Epithelial cell of esophagus (primary cell): ENCODE data around the gene STRN3.

Experiments used
- DNase-seq: peaks from one replicate; pipeline ENCODE4 v3.0.0; 2010; ENCODE audit warnings: low read depth
- H3K4me3 ChIP-seq: 2 replicates; pipeline ENCODE4 v1.5.1; 2011; ENCODE audit warnings: mild to moderate bottlenecking, low read length, control low read depth
- TF ChIP-seq, protein P1 (sequence below): IDR thresholded peaks from 2 replicates; pipeline ENCODE4 v1.5.1; 2011; ENCODE audit warnings: low read depth, mild to moderate bottlenecking, low read length, control low read depth, inconsistent platforms; ENCODE audit not compliant: insufficient read depth; ENCODE audit errors: missing control alignments

STRN3 gene

GRCh38 chr14:30998100-30998706 lies 28.0 kb downstream of the STRN3 start:
- no peak overlapping the region for H3K4me3 ChIP-seq
- peak; percentile 88 for DNase-seq
- TF ChIP-seq, protein P1, sequence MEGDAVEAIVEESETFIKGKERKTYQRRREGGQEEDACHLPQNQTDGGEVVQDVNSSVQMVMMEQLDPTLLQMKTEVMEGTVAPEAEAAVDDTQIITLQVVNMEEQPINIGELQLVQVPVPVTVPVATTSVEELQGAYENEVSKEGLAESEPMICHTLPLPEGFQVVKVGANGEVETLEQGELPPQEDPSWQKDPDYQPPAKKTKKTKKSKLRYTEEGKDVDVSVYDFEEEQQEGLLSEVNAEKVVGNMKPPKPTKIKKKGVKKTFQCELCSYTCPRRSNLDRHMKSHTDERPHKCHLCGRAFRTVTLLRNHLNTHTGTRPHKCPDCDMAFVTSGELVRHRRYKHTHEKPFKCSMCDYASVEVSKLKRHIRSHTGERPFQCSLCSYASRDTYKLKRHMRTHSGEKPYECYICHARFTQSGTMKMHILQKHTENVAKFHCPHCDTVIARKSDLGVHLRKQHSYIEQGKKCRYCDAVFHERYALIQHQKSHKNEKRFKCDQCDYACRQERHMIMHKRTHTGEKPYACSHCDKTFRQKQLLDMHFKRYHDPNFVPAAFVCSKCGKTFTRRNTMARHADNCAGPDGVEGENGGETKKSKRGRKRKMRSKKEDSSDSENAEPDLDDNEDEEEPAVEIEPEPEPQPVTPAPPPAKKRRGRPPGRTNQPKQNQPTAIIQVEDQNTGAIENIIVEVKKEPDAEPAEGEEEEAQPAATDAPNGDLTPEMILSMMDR = no peak

DNA sequence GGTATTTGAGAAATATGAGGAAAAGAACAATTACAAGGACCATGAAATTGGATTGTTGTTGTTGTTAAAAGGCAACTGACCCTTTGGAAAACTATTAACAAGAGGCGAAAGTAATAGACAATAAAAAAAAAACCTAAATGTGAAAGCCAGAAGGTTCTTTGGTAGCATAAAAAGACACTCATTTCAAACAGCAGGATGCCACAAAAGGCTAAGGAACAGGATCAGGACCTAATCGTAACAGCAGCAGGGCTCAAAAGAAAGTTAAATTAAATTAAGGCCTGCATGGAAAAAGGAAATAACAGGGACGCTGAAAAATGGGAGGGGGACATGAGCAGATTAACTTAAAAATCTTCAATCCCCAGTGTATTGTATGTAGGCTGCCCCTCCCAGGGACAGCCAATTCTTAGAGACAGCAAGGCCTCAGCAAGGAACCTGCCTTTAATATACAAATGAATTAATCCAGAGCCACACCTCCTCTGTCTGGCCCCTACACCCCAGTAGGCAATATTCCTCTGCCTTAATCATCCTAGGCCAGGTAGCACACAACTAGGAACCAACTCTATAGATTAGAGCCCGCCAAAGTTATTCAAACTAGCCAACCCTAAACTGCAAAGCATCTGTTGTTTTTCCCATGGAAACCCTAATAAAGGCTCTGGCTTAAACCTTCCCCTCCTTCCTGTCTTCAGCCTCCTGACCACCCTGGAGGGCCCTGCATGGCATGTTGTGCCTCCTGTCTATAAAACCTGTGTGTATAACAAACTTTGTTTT lies 29.1 kb downstream of the STRN3 start:
- no peak for DNase-seq
- H3K4me3 ChIP-seq = no peak overlapping the region
- TF ChIP-seq, protein P1 = no peak

DNA sequence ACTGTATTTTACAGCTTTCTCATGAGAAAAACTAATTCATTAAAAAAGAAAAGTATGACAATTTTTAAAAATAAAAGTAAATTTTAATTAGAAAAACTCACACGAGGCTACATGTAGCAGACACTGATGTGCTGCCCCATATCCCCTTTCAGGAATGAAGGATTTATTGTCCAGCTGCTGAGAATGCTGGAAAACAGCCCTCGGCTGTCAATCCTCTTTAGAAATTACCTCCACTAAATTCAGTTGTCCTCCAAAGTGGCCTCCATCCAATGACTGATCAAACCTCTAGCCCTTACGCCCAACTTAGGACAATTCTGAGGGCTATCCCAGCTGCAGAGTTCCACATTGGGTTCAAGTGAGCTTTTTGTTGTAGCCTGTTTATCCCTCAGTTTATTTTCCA lies 30.5 kb downstream of the STRN3 start:
- TF ChIP-seq, protein P1 = no peak
- no peak overlapping the region for H3K4me3 ChIP-seq
- DNase-seq = no peak

DNA sequence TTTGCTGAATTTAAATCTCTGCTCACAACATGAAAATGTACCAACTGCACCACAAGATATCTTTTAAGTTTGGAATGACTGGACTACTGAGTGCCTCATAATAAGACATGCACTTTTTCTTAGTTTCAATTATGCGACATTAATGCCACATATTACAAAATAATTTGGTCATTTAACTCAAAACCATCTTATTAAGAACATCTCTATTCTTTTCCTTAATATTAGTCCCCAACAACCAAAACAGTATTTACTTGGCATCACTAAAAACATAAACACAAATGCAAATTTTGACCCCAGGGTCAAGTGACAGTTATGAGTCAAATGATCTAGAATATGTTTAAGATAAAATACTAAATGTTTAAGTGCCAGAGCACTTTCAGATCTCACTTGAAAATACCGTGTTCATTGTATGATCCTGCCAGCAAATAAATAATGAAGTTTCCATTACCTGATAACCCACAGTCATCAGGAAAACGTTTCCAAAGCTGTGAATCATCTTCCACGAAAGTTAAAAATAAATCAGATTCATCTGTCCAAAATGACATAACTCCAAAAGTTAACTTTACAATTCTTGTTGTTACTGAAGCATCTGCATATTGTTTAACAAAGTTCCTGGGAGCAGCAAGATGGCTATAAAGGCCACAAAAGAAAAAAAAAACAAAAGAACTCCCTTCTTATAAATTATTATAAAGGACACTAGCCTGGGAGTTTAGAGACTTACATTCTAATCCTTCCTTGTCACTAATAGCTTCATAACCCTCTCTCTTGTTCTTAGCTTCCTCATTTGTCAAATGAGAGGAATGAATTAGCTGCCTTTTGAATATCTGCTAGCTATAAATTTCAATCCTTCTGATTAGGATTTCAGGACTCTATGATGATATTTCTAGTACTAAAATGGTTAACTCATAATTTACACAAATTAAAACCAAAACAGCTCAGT lies 31.2 kb downstream of the STRN3 start:
- TF ChIP-seq, protein P1 = no peak
- no peak overlapping the region for H3K4me3 ChIP-seq
- peak; percentile 51 for DNase-seq

GRCh38 chr14:30993071-30993470 lies 33.1 kb downstream of the STRN3 start:
- DNase-seq = no peak
- TF ChIP-seq, protein P1 = no peak

GRCh38 chr14:30991408-30991807 lies 34.8 kb downstream of the STRN3 start:
- DNase-seq = no peak
- H3K4me3 ChIP-seq = no peak overlapping the region
- TF ChIP-seq, protein P1 = no peak

More at GRCh38 chr14:30993071-30993470, 33.1 kb downstream of the STRN3 start:
- no peak overlapping the region for H3K4me3 ChIP-seq
